ENCODE results near the gene RAB11FIP3. TPM values are rescaled to one million over a fixed set of nuclear protein-coding genes. Genes with fewer than 3 reads are reported as not detected.

Gene RAB11FIP3
- total and polyA plus RNA-seq, 5 donors from 2014 or later, result 1.0 to 34.5 (median 1.5) TPM

- Histone ChIP-seq H3K27ac (ENCODE audit: insufficient read depth, low read length, poor library complexity, severe bottlenecking) (no peak overlapping the region), H3K4me3 (ENCODE audit: low read depth, low read length) (no peak overlapping the region), H3K9me3 (ENCODE audit: control insufficient read depth in 2 of 2, low read length in 2 of 2) (no peaks in the 10 kb centered on the region), H3K4me1 (ENCODE audit: control insufficient read depth, insufficient read depth, low read length, poor library complexity, severe bottlenecking) (peaks cover 4% of the 10 kb centered on the region), H3K36me3 (ENCODE audit: control insufficient read depth, insufficient read depth, low read length) (peaks cover 5% of the 10 kb centered on the region), H3K27me3 (ENCODE audit: control insufficient read depth, insufficient read depth, low read length) (no peaks in the 10 kb centered on the region)
- DNase-seq (no peak), ATAC-seq (ENCODE audit: low read depth in 2 of 2) (no peak)
- Mint-ChIP-seq H3K4me1 (peaks cover 0 to 3% (median 0%) of the 10 kb centered on the region in 4 donors), H3K27me3 (no peaks in the 10 kb centered on the region), H3K36me3 (no peaks in the 10 kb centered on the region), H3K9me3 (no peaks in the 10 kb centered on the region), H3K27ac (no peak overlapping the region), H3K4me3 (no peak overlapping the region)
Observed at GRCh38 chr16:549544-550263, 124.3 kb downstream of the RAB11FIP3 start.

- Mint-ChIP-seq H3K4me1 (peaks cover 0 to 3% (median 0%) of the 10 kb centered on the region in 4 donors), H3K4me3 (no peak overlapping the region), H3K27me3 (no peaks in the 10 kb centered on the region), H3K36me3 (no peaks in the 10 kb centered on the region), H3K9me3 (no peaks in the 10 kb centered on the region), H3K27ac (no peak overlapping the region)
- no peaks in the 10 kb centered on the region for H3K27me3 ChIP-seq (ENCODE audit: control insufficient read depth, insufficient read depth, low read length)
- H3K9me3 ChIP-seq (ENCODE audit: control insufficient read depth in 2 of 2, low read length in 2 of 2), result no peaks in the 10 kb centered on the region
- DNase-seq (no peak), ATAC-seq (ENCODE audit: low read depth in 2 of 2) (no peak)
- H3K4me1 ChIP-seq (ENCODE audit: control insufficient read depth, insufficient read depth, low read length, poor library complexity, severe bottlenecking), result peaks cover 4% of the 10 kb centered on the region
- no peak overlapping the region for H3K27ac ChIP-seq (ENCODE audit: insufficient read depth, low read length, poor library complexity, severe bottlenecking)
- H3K4me3 ChIP-seq (ENCODE audit: low read depth, low read length), result no peak overlapping the region
- peaks cover 5% of the 10 kb centered on the region for H3K36me3 ChIP-seq (ENCODE audit: control insufficient read depth, insufficient read depth, low read length)
Observed at GRCh38 chr16:551210-551609, 125.8 kb downstream of the RAB11FIP3 start.

GRCh38 chr16:552171-552570 is 126.7 kb downstream of the RAB11FIP3 start:
- Mint-ChIP-seq H3K27me3 (no peaks in the 10 kb centered on the region), H3K36me3 (no peaks in the 10 kb centered on the region), H3K4me1 (no peaks in the 10 kb centered on the region), H3K27ac (no peak overlapping the region), H3K9me3 (no peaks in the 10 kb centered on the region), H3K4me3 (no peak overlapping the region)
- Histone ChIP-seq H3K27me3 (ENCODE audit: control insufficient read depth, insufficient read depth, low read length) (no peaks in the 10 kb centered on the region), H3K9me3 (ENCODE audit: control insufficient read depth in 2 of 2, low read length in 2 of 2) (no peaks in the 10 kb centered on the region), H3K4me3 (ENCODE audit: low read depth, low read length) (no peak overlapping the region), H3K27ac (ENCODE audit: insufficient read depth, low read length, poor library complexity, severe bottlenecking) (no peak overlapping the region), H3K4me1 (ENCODE audit: control insufficient read depth, insufficient read depth, low read length, poor library complexity, severe bottlenecking) (no peaks in the 10 kb centered on the region), H3K36me3 (ENCODE audit: control insufficient read depth, insufficient read depth, low read length) (peaks cover 5% of the 10 kb centered on the region)
- DNase-seq (no peak), ATAC-seq (ENCODE audit: low read depth in 2 of 2) (no peak)

GRCh38 chr16:553601-554296 is 128.3 kb downstream of the RAB11FIP3 start:
- ATAC-seq (ENCODE audit: low read depth in 2 of 2) (no peak), DNase-seq (no peak)
- Mint-ChIP-seq H3K27ac (no peak overlapping the region), H3K9me3 (no peaks in the 10 kb centered on the region), H3K4me3 (no peak overlapping the region), H3K4me1 (peaks cover 0 to 3% (median 0%) of the 10 kb centered on the region in 4 donors), H3K27me3 (peaks cover 11% of the 10 kb centered on the region), H3K36me3 (no peaks in the 10 kb centered on the region)
- H3K4me3 ChIP-seq (ENCODE audit: low read depth, low read length), result no peak overlapping the region
- no peak overlapping the region for H3K27ac ChIP-seq (ENCODE audit: insufficient read depth, low read length, poor library complexity, severe bottlenecking)
- no peaks in the 10 kb centered on the region for H3K27me3 ChIP-seq (ENCODE audit: control insufficient read depth, insufficient read depth, low read length)
- H3K9me3 ChIP-seq (ENCODE audit: control insufficient read depth in 2 of 2, low read length in 2 of 2), result no peaks in the 10 kb centered on the region
- H3K4me1 ChIP-seq (ENCODE audit: control insufficient read depth, insufficient read depth, low read length, poor library complexity, severe bottlenecking), result no peaks in the 10 kb centered on the region
- H3K36me3 ChIP-seq (ENCODE audit: control insufficient read depth, insufficient read depth, low read length), result peaks cover 5% of the 10 kb centered on the region

GRCh38 chr16:554297-554621 is 128.8 kb downstream of the RAB11FIP3 start:
- H3K9me3 ChIP-seq (ENCODE audit: control insufficient read depth in 2 of 2, low read length in 2 of 2), result no peaks in the 10 kb centered on the region
- H3K4me1 ChIP-seq (ENCODE audit: control insufficient read depth, insufficient read depth, low read length, poor library complexity, severe bottlenecking), result no peaks in the 10 kb centered on the region
- Mint-ChIP-seq H3K27ac (peak overlapping the region in 1 of 3 donors; percentile 5), H3K4me3 (no peak overlapping the region), H3K4me1 (peaks cover 0 to 3% (median 0%) of the 10 kb centered on the region in 4 donors), H3K9me3 (no peaks in the 10 kb centered on the region), H3K36me3 (no peaks in the 10 kb centered on the region), H3K27me3 (peaks cover 11% of the 10 kb centered on the region)
- H3K27me3 ChIP-seq (ENCODE audit: control insufficient read depth, insufficient read depth, low read length), result no peaks in the 10 kb centered on the region
- H3K36me3 ChIP-seq (ENCODE audit: control insufficient read depth, insufficient read depth, low read length), result peaks cover 5% of the 10 kb centered on the region
- DNase-seq (no peak), ATAC-seq (ENCODE audit: low read depth in 2 of 2) (no peak)
- no peak overlapping the region for H3K27ac ChIP-seq (ENCODE audit: insufficient read depth, low read length, poor library complexity, severe bottlenecking)
- no peak overlapping the region for H3K4me3 ChIP-seq (ENCODE audit: low read depth, low read length)

GRCh38 chr16:554640-555365 is 129.4 kb downstream of the RAB11FIP3 start:
- Histone ChIP-seq H3K9me3 (ENCODE audit: control insufficient read depth in 2 of 2, low read length in 2 of 2) (no peaks in the 10 kb centered on the region), H3K4me1 (ENCODE audit: control insufficient read depth, insufficient read depth, low read length, poor library complexity, severe bottlenecking) (no peaks in the 10 kb centered on the region), H3K27me3 (ENCODE audit: control insufficient read depth, insufficient read depth, low read length) (no peaks in the 10 kb centered on the region), H3K27ac (ENCODE audit: insufficient read depth, low read length, poor library complexity, severe bottlenecking) (no peak overlapping the region), H3K4me3 (ENCODE audit: low read depth, low read length) (no peak overlapping the region), H3K36me3 (ENCODE audit: control insufficient read depth, insufficient read depth, low read length) (peaks cover 5% of the 10 kb centered on the region)
- Mint-ChIP-seq H3K9me3 (no peaks in the 10 kb centered on the region), H3K4me3 (no peak overlapping the region), H3K27ac (no peak overlapping the region), H3K36me3 (no peaks in the 10 kb centered on the region), H3K4me1 (peaks cover 0 to 3% (median 0%) of the 10 kb centered on the region in 4 donors), H3K27me3 (peaks cover 11% of the 10 kb centered on the region)
- DNase-seq (no peak), ATAC-seq (ENCODE audit: low read depth in 2 of 2) (no peak)

- no peak for ATAC-seq (ENCODE audit: low read depth in 2 of 2)
- Histone ChIP-seq H3K9me3 (ENCODE audit: control insufficient read depth in 2 of 2, low read length in 2 of 2) (no peaks in the 10 kb centered on the region), H3K4me1 (ENCODE audit: control insufficient read depth, insufficient read depth, low read length, poor library complexity, severe bottlenecking) (no peaks in the 10 kb centered on the region), H3K4me3 (ENCODE audit: low read depth, low read length) (no peak overlapping the region), H3K27ac (ENCODE audit: insufficient read depth, low read length, poor library complexity, severe bottlenecking) (no peak overlapping the region), H3K36me3 (ENCODE audit: control insufficient read depth, insufficient read depth, low read length) (peaks cover 5% of the 10 kb centered on the region), H3K27me3 (ENCODE audit: control insufficient read depth, insufficient read depth, low read length) (no peaks in the 10 kb centered on the region)
- Mint-ChIP-seq H3K4me3 (no peak overlapping the region), H3K4me1 (peaks cover 0 to 3% (median 0%) of the 10 kb centered on the region in 4 donors), H3K36me3 (no peaks in the 10 kb centered on the region), H3K9me3 (no peaks in the 10 kb centered on the region), H3K27ac (no peak overlapping the region), H3K27me3 (peaks cover 11% of the 10 kb centered on the region)
- DNase-seq, result no peak
Observed at GRCh38 chr16:555528-556473, 130.4 kb downstream of the RAB11FIP3 start.

Data from CD4-positive, CD25-positive, alpha-beta regulatory T cell (primary cell).